Neural progenitor cell (in vitro differentiated cells): ENCODE measurements around the gene SLC4A8.

ENCODE experiments used
- CTCF ChIP-seq: fragments of 200-600 bp; sonication (generic); IDR thresholded peaks from 2 replicates; pipeline ENCODE4 v1.5.1; 2017; ENCODE audit warnings: antibody characterized with exemption, mild to moderate bottlenecking
- EZH2 ChIP-seq: fragments of 200-600 bp; sonication (generic); IDR thresholded peaks from 2 replicates; pipeline ENCODE4 v1.6.1; 2017; ENCODE audit warnings: antibody characterized with exemption, mild to moderate bottlenecking, moderate library complexity
- EZH2phosphoT487 ChIP-seq: fragments of 200-600 bp; sonication (generic); IDR thresholded peaks from 2 replicates; pipeline ENCODE4 v1.6.1; 2017; ENCODE audit warnings: antibody characterized with exemption

GRCh38 chr12:51547606-51548005, 123.0 kb downstream of the SLC4A8 start:
- TF ChIP-seq CTCF (no peak), EZH2 (no peak), EZH2phosphoT487 (no peak)
